GM21360 (cell line): ENCODE data around the gene NOSTRIN.
"Not testable (repeated sequence)": the region's sequence is repeated elsewhere in the genome, so short reads cannot be mapped to it uniquely, and the experiment has no call there.

Experiments used
- ATAC-seq: cut with Tn5 transposase; IDR thresholded peaks from one replicate; pipeline ENCODE4 v1.9.1; 2021; ENCODE audit warnings: mild to moderate bottlenecking, moderate library complexity; ENCODE audit not compliant: unreplicated experiment

The NOSTRIN gene, protein sequence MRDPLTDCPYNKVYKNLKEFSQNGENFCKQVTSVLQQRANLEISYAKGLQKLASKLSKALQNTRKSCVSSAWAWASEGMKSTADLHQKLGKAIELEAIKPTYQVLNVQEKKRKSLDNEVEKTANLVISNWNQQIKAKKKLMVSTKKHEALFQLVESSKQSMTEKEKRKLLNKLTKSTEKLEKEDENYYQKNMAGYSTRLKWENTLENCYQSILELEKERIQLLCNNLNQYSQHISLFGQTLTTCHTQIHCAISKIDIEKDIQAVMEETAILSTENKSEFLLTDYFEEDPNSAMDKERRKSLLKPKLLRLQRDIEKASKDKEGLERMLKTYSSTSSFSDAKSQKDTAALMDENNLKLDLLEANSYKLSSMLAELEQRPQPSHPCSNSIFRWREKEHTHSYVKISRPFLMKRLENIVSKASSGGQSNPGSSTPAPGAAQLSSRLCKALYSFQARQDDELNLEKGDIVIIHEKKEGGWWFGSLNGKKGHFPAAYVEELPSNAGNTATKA

GRCh38 chr2:168801961-168802858 is at the start of gene NOSTRIN:
Gene NOSTRIN (plus strand): TSS chr2:168802637. CDS start chr2:168802647, 10 bp downstream.
- no peak for ATAC-seq

- no peak for ATAC-seq
These were observed 48.6 kb upstream of the NOSTRIN start for GRCh38 chr2:168753765-168754329.

DNA sequence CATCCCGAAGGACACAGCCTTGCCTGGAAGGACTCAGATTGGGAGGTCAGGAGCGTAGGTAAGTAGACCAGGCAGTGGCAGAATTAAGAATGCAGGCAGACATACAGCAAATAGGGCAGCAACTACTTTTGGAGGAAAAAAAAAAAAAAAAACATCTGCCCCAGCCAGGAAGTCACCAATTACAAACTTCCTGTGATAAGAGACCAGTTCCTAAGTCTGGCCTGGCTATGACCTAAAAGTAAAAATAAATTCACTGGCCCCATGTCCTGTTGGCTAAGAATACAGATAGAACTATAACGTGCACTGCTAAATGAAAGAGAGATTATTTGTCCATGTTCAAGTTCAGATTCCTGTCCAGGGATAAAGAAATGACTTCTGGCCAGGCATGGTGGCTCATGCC is 45.2 kb upstream of the NOSTRIN start:
- ATAC-seq, result no peak

DNA sequence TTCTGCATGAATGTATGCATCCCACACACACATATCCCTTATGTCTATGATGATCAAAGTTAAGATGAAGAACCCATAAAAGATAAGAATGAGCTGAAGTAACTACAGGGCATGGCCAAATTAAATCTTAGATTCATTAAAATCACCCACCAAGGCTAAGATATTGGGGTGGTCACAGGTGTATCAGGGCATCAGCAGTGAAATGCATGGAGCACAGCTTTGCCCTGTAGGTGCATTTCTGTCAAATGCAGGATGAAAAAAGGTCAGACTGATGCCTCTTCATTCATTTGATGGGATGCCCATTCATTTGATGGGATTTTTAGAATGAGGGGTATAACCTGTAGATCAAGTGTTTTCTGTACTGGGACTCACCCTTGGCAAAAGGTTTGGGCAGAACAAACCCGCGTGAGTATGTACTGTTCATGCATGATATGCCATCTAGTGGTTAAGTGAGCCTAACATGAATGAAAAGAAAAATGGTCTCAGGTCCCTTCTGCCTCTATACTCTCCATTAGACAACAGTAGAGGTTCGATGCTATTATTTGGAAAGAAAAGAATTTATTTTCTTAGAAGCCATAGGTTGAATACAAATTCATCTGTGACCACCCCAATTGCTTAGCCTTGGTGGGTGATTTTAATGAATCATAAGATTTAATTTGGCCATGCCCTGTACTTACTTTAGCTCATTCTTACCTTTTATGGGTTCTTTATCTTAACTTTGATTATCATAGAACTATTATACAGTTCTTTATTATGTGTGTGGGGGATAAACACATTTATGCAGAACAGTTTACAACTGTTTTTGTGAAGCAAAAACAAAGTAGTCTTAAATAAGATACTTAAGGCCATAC is 43.2 kb upstream of the NOSTRIN start:
- peak; percentile 68 for ATAC-seq

- no peak for ATAC-seq
These were observed 37.0 kb upstream of the NOSTRIN start for GRCh38 chr2:168765401-168765800.

DNA sequence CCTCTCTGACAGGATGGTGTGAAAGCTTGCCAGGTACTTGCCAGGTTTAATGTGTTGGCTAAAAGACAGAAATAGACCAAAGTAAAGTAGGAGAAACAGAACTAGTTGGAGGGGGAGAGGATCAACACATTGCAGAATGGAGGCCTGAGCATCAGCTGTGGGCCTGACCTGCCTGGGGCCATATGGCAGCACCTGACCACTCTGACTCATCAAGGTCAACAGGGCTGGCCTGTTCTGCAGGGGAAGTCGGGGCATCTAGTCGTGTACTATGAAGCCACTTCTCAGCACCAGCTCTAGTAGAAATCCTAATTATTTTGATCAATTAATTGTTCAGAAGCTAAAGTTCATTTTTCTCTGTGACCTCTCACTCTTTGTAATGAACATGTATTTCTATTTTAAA is 35.8 kb upstream of the NOSTRIN start:
- ATAC-seq, result no peak

GRCh38 chr2:168767258-168767657 is 35.2 kb upstream of the NOSTRIN start:
- ATAC-seq, result no peak

DNA sequence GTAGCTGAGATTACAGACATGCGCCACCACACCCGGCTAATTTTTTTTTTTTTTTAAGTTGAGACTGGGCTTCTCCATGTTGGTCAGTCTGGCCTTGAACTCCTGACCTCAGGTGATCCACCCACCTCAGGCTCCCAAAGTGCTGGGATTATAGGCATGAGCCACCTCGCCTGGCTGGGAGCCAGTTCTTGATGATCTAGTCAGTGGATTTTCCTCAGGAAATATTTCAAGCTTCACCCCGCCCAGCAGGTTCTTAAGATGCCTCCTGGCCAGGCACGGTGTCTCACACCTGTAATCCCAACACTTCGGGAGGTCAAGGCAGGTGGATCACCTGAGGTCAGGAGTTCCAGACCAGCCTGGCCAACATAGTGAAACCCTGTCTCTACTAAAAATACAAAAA is 34.1 kb upstream of the NOSTRIN start:
- ATAC-seq, result not testable (repeated sequence)

DNA sequence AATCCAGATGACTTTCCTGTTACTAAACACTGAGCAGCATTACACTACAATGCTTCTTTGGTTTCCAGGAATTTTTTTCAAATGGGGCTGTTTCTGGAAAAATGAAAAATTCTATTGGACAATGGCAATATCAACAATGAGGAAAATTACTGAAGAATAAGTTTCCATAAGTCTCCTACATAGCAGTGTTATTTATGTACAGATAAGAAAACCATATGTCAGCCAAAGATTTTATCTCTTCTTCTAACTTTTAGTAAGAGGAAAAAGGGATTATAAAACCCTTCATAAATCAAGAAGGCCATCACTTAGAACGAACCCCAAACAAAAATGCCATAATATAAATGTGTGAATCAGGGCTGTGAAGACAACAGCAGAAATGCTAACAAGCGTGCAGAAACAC is 31.6 kb upstream of the NOSTRIN start:
- no peak for ATAC-seq

DNA sequence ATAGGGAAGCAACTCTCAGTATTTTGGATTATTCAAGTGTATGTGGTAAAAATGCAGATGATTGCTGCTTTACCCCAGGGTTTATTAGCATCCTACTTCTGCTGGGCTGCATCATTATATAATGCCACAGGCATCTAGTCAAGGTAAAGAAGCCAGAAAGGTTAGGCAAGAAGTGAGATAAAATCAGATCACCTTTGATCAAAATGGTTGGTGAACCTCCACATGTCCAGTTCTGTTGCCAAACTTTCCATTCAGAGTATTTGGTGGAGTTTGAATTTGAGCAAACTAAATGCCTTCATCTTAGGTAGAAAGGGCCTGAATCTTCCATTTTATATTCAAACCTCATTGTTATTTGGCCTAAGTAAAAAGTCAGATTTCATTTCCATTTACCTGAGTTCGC is 29.7 kb upstream of the NOSTRIN start:
- no peak for ATAC-seq

DNA sequence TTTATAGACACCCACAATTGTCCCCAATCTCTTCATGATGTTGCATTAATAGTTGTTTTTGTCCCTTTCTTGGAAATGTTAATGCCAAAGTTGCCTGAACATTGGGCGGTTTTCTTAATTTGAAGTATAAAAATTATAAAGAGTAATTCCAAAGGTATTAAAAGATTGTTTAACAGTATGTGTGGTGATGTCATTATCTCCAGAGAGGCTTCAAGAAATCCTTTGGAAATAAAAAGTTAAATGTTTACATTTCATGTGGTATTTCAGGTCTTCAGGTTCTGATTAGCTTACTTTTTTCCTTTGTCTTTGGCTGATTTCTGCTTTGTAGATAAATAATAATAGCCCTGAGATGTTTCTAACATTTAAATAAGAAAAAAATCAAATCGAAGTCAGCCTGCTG is 29.3 kb upstream of the NOSTRIN start:
- ATAC-seq, result no peak

DNA sequence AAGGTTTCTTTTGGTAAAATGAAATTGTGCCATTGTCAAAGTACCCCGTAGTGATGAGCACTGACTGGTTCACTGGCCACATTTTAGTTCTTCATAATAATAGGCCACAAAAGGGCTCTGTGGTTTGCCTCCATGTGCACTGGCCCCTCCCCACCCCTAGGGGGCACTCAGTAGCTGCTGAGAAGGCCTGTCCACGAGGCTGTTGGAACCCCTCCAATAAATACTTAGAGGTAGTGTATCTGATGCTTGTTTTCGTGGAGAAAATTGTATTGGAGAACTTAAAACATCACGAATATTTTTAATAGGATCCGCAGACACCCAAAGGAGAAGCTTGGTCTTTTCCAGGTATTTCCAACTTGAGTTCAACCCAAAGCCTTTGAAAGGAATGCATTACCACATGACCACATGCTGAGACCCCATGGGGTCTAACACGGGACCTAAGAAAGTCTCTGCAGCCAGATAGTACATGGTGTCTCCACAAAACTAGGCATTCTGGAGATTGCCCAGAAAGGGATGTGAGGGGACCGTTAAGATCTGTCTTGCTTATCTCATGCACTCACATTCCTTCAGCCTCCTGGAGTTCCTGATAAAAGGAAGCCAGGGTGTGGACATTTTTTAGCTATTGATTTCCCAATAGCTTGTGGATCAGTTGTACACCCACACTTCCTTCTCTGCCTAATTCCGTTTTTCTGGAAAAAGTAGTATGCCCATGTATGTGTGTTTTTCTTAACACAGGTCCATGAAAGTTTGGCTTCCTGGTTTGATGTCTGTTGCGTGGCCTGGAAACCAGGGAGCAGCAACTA is 28.5 kb upstream of the NOSTRIN start:
- ATAC-seq, result no peak

DNA sequence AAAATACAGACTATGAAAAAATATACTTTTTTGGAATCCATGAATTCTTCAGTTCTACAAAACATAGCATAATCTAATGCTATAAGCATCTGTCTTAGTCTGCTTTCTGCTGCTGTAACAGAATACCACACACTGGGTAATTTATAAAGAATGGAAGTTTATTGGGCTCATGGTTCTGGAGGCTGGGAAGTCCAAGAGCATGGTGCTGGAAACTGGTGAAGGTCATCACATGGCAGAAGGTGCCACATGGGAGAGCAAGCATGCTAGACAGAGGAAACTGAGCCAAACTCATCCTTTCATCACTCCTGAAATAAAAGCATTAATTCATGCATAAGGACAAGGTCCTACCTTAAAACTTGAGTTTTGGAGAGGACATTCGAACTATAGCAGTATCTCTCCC is 26.6 kb upstream of the NOSTRIN start:
- ATAC-seq, result no peak

DNA sequence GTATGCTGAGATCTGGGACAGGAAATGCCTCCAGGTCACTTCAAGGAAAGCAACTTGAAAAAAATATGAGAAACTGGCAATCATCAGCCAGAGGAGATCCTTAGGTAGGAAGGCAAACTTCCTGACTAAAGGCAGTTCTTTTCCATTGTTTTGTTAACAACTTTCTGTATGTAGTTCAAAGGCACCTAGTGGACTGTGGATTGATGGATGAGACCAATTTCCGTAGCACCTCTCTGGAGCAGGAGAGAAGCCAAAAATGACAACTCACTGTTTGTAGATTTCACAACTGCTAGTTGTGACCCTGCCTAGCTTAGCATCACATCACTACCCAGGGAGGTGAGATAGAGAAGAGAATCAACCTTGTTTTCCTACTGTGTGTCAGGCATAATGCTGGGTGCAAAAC is 21.8 kb upstream of the NOSTRIN start:
- no peak for ATAC-seq

DNA sequence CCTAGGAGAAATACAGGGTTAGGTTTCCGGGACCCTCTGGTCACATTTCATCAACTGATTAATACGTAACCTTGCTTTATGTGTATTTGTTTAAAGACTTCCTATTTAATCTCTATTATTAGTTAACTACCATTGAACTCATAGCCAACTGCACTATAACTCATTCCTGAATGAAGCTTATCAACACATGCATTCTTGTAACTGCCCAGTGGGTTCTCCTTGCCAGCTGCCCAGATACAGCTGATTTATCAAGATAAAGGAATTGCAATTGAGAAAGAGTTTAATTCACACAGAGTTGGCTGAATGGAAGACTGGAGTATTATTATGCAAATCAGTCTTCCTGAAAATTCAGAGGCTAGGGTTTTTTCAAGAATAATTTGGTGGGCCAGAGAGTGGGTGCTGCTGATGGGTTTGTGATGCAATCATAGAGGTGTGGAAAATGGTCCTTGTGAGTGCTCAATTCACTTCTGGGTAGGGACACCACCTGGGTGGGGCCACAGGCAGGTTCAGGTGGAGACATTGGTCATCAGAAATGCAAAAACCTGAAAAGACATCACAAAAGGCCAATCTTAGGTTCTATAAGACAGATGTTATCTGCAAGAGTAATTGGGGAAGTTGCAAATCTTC is 21.1 kb upstream of the NOSTRIN start:
- ATAC-seq, result no peak

- no peak for ATAC-seq
These were observed 20.2 kb upstream of the NOSTRIN start for GRCh38 chr2:168782271-168782670.

- no peak for ATAC-seq
These were observed 17.4 kb upstream of the NOSTRIN start for GRCh38 chr2:168784993-168785392.

- no peak for ATAC-seq
These were observed 15.2 kb upstream of the NOSTRIN start for GRCh38 chr2:168787098-168787781.
